Testis (tissue), 3 donors: ENCODE measurements around the gene MATN1. TPM values are rescaled to one million over a fixed set of nuclear protein-coding genes. Genes with fewer than 3 reads are reported as not detected.
A peak's percentile ranks its signal among the peaks of the same experiment; 100 is the strongest.

ENCODE experiments used
- DNase-seq: peaks from one replicate; pipeline ENCODE4 v3.0.0-alpha.2; 2019
- H3K27ac ChIP-seq, 2 donors: fragments of 200-600 bp; sonication (generic); one replicate each; pipeline ENCODE4 v1.5.1; 2019
- H3K27me3 ChIP-seq: fragments of 200-600 bp; sonication (generic); one replicate; pipeline ENCODE4 v1.5.1; 2019
- H3K36me3 ChIP-seq: fragments of 200-600 bp; sonication (generic); one replicate; pipeline ENCODE4 v1.5.1; 2017; ENCODE audit warnings: low read depth; ENCODE audit errors: missing control alignments
- H3K4me1 ChIP-seq: fragments of 200-600 bp; sonication (generic); one replicate; pipeline ENCODE4 v1.5.1; 2019
- H3K4me3 ChIP-seq, 2 donors: fragments of 200-600 bp; sonication (generic); one replicate each; pipeline ENCODE4 v1.5.1; 2017 to 2019
- H3K9me3 ChIP-seq: fragments of 200-600 bp; sonication (generic); one replicate; pipeline ENCODE4 v1.5.1; 2017
- POLR2A ChIP-seq: fragments of 450-650 bp; IDR thresholded peaks from one replicate; pipeline ENCODE4 v1.6.1; 2017; ENCODE audit warnings: antibody characterized with exemption, mild to moderate bottlenecking, moderate library complexity
- WGBS, 2 donors: methylation state at CpG; one replicate each; pipeline ENCODE4 v1.1.5; 2018; 5-methylcytosine and 5-hydroxymethylcytosine counted together
- intact Hi-C: fragments of 100-400 bp; cut with DNase I; formaldehyde crosslinking; loops from one replicate; pipeline ENCODE4 v1.15.1; 2023; ENCODE audit warnings: low total_unique reads
- polyA plus RNA-seq: library from polyadenylated mRNA; stranded (reverse); fragments of 350-450 nt; fragmentation: Illumina TruSeq; extraction: RNeasy Lipid Tissue Mini Kit (QIAGEN cat#74804); gene quantifications from one replicate; pipeline ENCODE4 v1.2.3, GENCODE V29; 2014; ENCODE audit warnings: low read depth, low replicate concordance; ENCODE audit not compliant: insufficient read depth
- total RNA-seq, 2 donors: library from RNA; depleted of rRNA; stranded (reverse); fragments of >200 nt; gene quantifications; one replicate each; pipeline ENCODE4 v1.2.3, GENCODE V29; 2016
- TF ChIP-seq, protein P1 (sequence below), 3 experiments: fragments of 450-650 bp in 2 of 3; fragments of 200-600 bp in 1 of 3; sonication (generic) in 1 of 3; IDR thresholded peaks; one replicate each; pipeline ENCODE4 v1.5.1; 2016 to 2019; ENCODE audit warnings: antibody characterized with exemption in 3 of 3, mild to moderate bottlenecking in 2 of 3, moderate library complexity in 1 of 3

MATN1 gene
- total and polyA plus RNA-seq, 3 donors from 2014 or later = 0.32 to 0.62 (median 0.55) TPM

DNA sequence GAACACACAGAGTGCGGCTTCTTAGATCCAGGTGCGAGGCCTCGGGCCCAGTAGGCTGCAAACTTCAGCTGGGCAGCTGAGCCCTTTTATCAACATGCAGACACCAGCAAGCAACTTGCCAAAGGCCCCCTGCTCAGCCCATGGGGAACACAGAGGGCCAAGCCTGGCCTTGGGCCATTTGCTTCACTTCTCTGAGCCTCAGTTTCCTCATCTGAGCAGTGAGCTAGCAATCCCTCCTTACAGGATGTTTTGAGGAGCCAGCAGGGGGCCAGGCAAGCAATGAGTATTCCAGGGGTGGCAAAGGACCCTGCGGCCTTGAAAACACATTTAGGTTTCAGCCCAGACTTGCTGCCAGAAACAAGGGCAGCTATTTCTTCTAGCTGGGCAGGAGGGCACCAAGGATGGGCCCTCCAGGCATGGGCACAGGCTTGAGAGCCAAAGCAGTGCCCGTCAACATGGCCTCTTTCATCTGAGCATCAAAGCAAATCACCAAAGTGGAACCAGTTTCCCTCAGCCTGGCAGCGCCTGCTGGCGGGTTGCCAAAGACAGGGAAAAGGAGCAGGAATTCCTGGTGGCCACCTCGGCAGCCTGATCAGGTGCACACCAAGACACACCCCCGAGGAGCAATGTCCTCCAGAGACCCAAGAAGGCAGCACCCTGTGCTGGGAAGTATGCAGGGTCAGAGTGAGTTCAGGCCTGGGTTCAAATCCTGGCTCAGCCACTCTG, 1.4 kb downstream of the MATN1 start:
- whole genome bisulfite sequencing, 2 donors = 55 to 84% methylated on average over 2 to 9 of the region's 9 CpGs
- DNase-seq = no peak
- intact Hi-C loops = loop anchor here (5.0 to 10.0 kb wide), 2 partner anchors 55 to 193 kb away; no protein-coding TSS in a partner anchor

DNA sequence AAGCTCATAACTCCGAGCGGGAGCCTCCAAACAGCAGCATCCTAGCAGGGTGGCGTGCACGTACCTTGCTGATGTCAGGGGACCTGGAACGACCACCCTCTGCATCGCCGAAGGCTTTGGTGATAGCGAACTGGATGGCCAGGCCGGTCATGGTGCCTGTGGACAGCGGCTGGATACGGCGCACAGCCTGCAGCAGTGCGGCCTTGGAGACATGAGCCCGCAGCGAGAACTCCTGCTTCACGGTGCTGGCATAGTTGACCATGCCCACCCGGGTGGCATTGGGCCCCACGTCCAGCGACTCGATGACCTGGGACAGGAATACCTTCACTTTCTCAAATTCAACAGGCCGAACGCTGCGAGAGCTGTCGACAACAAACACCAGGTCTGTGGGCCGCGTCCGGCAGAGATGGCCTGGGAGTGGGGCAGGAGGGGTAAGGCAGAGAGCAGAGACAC, 2.0 kb downstream of the MATN1 start:
- Histone ChIP-seq H3K9me3 (no peaks in the 10 kb centered on the region), H3K27me3 (no peaks in the 10 kb centered on the region), H3K27ac (no peak overlapping the region), H3K4me1 (peaks cover 9% of the 10 kb centered on the region), H3K4me3 (no peak overlapping the region), H3K36me3 (no peaks in the 10 kb centered on the region)
- no peak for DNase-seq
- intact Hi-C loops = loop anchor here (5.0 to 10.0 kb wide), 2 partner anchors 56 to 193 kb away; no protein-coding TSS in a partner anchor
- 92 to 97% methylated on average over 16 to 27 of the region's 27 CpGs for WGBS, 2 donors
- no peak for TF ChIP-seq POLR2A
- TF ChIP-seq, protein P1, sequence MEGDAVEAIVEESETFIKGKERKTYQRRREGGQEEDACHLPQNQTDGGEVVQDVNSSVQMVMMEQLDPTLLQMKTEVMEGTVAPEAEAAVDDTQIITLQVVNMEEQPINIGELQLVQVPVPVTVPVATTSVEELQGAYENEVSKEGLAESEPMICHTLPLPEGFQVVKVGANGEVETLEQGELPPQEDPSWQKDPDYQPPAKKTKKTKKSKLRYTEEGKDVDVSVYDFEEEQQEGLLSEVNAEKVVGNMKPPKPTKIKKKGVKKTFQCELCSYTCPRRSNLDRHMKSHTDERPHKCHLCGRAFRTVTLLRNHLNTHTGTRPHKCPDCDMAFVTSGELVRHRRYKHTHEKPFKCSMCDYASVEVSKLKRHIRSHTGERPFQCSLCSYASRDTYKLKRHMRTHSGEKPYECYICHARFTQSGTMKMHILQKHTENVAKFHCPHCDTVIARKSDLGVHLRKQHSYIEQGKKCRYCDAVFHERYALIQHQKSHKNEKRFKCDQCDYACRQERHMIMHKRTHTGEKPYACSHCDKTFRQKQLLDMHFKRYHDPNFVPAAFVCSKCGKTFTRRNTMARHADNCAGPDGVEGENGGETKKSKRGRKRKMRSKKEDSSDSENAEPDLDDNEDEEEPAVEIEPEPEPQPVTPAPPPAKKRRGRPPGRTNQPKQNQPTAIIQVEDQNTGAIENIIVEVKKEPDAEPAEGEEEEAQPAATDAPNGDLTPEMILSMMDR (IDR thresholded peaks at IDR 0.05) = no peak

More for the DNA sequence above, 1.4 kb downstream of the MATN1 start:
- Histone ChIP-seq H3K27me3 (no peaks in the 10 kb centered on the region), H3K4me3 (no peak overlapping the region), H3K9me3 (no peaks in the 10 kb centered on the region), H3K36me3 (no peaks in the 10 kb centered on the region), H3K27ac (no peak overlapping the region), H3K4me1 (peaks cover 9% of the 10 kb centered on the region)
- TF ChIP-seq, protein P1 (IDR thresholded peaks at IDR 0.05) = no peak
- no peak for TF ChIP-seq POLR2A

DNA sequence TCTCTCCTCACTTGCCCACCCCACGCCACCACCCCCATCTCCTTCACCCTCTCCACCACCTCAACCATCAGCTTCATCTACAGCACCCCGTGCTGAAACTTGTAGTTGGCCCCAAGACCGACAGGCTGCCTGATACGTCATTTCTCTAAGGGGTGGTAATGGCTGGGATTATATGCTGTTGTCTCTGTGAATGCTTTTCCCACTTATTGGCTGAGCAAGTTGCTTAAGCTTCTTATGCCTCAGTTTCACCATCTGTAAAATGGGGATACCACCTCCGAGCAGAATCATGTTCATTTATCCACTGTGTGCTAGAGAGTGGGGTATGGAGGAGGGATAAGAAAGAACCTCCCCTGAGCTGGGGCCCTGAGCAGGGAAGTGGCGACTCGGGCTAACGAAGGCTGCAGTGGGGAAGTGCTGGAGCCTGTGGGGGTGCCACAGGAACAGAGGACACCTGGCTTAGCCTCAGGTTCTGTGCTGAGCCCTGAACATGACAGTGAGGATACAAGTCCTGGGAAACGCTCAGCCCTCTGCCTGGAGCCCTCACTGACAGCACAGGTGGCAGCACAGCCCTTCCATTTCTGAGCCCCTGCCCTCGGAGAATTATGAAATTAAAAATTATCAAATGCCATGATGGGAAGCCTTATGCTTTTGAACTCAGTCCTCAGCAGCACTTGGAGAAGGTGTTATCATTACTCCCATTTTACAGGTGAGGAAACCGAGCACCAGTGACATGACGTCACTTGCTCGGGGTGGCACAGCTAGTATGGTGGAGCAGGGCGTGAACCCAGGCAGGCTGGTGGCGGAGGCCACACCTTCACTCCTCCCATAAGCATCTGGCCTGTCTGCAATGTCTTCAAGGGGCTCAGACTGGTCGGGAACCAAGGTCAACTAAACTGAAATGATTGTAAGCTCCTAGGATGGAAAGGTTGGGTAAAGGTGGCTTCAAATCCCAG, 2.8 kb downstream of the MATN1 start:
- no peak for DNase-seq
- 91 to 93% methylated on average over 16 of the region's 16 CpGs for WGBS, 2 donors
- peaks cover 9% of the 10 kb centered on the region for H3K4me1 ChIP-seq
- intact Hi-C loops = loop anchor here (5.0 to 10.0 kb wide), 2 partner anchors 57 to 194 kb away; no protein-coding TSS in a partner anchor
- no peaks in the 10 kb centered on the region for H3K36me3 ChIP-seq
- no peaks in the 10 kb centered on the region for H3K27me3 ChIP-seq
- no peak overlapping the region for H3K4me3 ChIP-seq
- no peaks in the 10 kb centered on the region for H3K9me3 ChIP-seq
- no peak overlapping the region for H3K27ac ChIP-seq
- TF ChIP-seq POLR2A = no peak
- TF ChIP-seq, protein P1 (IDR thresholded peaks at IDR 0.05) = no peak

DNA sequence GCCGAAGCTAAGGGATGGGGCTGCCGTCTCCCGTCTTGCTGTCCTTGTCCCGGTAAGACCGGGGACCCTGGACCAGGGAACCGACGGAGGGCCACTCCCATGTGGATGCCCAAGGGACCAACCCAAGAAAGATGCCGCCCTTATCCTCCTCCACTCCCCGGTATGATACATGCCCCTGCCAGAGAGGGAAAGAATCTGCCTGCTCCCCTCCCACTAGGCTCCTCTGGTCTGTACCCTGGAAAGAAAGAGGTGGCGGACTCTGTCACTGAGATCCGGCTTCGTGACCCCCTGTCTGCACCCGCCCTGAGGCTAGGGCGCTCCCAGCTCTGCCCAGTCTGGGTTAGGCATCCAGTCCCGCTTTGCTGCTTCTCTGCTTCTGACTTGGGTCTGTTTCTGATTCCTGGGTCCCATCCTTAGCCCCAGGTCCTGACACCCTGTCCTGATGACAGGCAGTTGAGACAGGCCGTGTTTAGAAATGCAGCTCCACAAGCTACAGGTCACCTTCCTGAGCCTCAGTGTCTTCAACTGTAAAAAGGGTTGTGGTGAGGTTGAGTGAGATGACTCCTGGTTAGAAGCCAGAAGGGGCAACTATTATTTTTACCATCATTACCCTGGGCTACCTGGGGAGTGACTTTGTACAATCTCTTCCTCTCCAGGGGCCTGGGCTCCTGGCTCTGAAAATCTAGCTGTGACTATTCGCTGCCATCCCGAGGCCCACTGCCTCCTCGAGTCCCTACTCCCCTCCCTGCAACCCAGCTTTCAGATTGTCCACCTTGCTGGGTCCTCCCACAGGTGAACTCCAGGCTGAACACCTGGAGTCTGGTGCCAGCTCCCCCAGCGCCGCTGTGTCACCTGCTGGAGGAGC, 3.7 kb downstream of the MATN1 start:
- intact Hi-C loops = loop anchor here (5.0 to 10.0 kb wide), 2 partner anchors 58 to 195 kb away; no protein-coding TSS in a partner anchor
- Histone ChIP-seq H3K4me1 (peaks cover 9% of the 10 kb centered on the region), H3K36me3 (no peaks in the 10 kb centered on the region), H3K9me3 (no peaks in the 10 kb centered on the region), H3K27ac (peak overlapping the region; percentile 98), H3K27me3 (no peaks in the 10 kb centered on the region), H3K4me3 (peak overlapping the region; percentile 60 to 66)
- 32 to 38% methylated on average over 16 to 21 of the region's 21 CpGs for WGBS, 2 donors
- no peak for TF ChIP-seq POLR2A
- TF ChIP-seq, protein P1 (IDR thresholded peaks at IDR 0.05) = peak in 1 of 3 experiments; percentile 3
- DNase-seq = no peak
